SW480 (cell line): ENCODE results near the gene ZNF322.

ENCODE experiments used
- DNase-seq: peaks from one replicate; pipeline ENCODE4 v3.0.0-alpha.2; 2016; ENCODE audit warnings: low spot score

ZNF322 gene

DNA sequence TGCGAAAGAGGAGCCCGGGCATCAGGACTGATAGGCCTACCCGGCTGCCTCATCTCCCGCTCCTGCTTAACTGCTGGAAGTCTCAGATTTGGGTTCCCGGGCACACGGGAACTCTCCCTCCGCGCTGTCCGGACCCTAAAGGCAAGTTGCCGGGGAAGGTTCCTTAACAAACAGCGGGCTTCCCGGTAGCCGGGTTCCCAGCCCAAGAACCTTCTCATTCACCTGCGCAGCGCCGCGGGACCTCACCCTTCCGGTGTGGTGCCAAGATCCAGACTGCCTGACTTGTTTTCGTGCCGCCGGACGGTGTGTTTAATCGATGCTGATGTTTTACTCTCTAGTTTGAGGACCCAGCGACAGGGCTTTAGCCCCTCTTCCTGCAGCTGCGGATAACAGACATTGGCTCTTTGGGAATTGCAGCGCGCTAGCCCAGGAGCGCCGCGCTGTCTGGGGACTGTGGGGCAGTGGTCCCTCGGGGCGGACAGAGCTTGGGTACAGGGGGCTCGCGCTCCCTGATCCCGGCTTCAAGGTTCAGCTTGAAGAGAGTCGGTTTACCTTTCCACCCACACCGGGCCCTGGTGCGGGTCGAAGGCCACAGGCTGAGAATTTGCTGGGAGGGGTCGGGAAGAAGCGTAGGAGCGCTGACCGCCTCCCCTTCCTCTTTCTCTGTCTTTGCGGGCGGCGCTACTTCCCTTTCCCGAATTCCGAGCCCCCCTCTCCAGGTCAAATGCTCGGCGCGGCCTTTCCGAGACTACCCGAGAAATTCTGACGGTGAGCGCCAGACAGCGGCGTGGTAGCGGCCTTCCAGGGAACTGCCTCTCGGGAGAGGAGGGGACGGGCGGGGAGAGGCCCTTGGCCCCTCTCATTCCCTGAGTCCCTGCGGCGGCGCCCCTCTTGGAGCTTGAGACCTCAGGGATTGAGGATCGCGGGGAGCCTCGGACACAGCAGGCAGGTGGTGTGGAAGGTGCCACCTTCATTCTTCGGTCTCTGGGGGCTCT is 45.6 kb downstream of the ZNF322 start:
- no peak for DNase-seq

DNA sequence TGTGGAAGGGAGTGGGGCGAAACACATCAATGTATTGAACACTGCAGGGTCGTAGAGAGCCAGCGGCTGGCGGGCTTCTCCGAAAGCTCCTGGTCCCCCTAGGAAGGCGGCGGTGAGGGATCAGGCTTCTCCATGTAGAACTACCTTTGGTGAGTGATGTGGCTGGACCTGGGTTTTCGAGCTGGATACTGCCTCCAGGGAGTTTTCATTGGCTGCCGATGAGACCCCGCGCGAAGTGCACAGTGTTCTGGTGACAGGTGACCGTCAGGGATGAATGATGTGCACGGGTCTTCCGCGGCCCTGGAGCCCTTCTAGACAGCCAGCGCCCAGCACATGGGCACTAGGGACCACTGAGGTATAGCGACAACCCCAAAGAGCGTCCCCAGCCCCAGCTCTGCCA is 46.3 kb downstream of the ZNF322 start:
- DNase-seq = no peak

DNA sequence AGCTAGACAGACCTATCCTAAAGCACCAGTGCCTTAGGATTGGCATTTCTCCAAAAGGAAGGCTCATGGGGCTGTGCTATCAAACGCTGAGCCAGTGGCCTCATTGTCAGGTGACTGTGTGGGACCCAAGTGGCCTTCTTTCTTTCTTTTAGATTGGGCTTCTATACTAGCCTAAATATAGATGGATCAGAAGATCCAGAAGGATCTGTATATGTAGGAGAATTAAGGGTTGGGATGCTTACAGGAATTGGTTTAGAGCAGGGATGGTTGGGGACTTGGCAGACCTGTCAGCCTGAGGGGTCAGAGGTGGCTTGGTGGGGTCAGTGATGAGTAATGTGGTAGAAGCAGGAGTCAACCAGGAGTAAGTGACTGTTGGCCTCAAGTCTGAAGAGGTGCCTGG is 47.9 kb downstream of the ZNF322 start:
- no peak for DNase-seq

DNA sequence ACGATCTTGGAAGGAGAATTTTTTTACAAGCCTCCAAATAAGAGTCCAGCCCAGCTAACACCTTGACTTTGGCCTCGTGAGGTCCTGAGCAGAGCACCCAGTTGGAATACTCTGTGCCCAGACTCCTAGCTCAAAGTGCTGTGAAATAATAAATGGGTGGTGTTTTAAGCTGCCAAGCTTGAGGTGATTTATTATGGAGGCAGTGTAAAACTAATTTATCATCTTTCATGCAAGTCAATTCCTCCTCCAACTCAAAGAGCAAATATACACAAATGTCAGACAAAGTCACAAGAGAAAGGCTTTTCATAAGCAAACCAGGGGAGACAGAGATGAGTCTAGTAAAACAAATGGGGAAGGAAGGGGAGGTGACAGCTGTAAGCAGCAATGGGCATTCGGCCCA is 50.1 kb downstream of the ZNF322 start:
- no peak for DNase-seq

DNA sequence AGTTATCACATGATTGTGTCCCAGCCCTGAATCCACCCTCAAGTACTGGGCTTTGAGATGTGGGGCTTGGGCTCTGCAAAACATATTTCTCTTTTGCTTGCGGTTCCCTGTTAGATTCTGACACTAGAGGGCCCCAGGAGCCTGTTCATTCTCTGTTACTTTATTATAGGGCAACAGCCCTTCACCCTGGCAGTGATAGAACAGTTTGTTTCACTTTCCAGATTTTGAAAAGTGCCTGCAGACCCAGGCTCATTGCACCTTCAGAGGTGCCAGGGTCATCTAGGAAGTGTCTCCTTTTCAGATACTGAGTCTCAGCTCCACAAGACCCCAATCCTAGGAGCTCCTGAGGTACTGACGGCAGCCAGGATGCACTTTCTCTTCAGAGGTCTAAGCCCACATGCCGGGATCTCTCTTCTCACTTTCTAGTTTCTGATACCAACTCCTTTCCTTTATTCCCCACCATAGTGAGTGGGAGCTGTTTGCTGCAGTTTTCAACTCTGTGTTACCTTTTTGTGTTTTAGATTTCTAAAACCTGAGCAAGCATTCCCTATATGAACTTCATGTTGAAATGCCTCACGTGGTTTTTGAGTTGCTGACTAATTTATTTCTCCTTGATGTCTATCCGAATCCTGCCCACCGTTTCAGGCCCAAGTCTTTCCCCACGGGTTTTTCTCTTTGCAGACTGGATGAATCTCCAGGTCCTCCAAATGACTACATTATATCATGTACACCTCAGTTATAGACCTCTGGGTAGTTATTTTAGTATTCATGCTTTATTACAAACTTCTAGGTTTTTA is 51.9 kb downstream of the ZNF322 start:
- DNase-seq = peak; percentile 69

DNA sequence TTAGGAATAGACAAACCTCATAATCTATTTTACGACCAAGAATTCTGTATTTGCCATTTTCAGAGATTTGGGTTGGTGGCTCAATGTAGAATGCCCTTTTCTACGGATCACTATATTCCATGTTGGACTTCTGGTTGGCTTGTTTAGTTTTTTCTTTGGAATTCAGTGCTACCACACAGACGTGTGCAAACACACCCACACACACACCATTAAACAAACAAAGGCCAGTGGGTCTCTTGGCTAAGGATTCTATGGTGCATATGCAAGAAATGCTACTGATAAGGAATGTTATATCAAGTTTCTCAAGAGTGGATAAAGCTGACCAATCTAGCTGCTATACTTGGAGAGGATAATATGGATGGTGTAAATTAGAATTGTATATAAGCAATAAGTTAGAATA is 54.7 kb downstream of the ZNF322 start:
- DNase-seq = no peak

DNA sequence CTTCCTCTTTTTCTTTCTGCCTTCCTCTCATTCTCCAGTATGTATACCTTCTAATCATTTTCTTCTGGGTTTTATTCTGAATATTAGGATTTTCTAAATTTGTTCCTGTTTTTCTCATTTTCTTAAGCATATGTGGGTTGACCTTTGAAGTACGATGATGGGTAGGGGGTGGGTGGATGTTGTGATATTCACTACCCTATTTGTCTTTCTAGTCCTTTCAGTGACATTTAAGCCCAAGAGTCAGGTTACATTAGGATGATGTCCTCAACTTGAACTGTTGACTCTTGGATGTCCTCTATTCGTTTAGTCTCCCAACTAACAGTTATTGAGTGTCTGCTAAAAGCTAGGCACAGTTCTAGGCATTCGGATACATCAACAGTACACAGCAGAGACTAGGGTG is 55.5 kb downstream of the ZNF322 start:
- no peak for DNase-seq

DNA sequence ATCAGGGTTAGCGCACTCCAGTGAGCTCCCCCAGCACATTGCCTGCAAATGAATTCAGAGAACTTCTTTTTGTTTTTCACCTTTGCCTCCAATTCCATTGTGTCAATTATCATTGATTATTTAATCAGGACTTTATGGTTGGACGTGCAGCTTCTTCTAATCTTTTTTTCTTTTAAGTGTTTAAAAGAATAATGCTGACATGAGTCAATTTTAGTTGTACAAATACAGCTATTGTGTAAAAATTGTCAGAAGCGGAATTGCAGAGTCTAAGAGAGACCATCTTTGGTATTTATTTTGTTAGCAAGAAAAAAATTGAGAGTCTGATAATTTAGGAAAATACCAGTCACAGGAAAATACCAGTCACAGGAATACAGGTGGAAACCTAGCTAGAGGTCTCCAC is 57.3 kb downstream of the ZNF322 start:
- no peak for DNase-seq

DNA sequence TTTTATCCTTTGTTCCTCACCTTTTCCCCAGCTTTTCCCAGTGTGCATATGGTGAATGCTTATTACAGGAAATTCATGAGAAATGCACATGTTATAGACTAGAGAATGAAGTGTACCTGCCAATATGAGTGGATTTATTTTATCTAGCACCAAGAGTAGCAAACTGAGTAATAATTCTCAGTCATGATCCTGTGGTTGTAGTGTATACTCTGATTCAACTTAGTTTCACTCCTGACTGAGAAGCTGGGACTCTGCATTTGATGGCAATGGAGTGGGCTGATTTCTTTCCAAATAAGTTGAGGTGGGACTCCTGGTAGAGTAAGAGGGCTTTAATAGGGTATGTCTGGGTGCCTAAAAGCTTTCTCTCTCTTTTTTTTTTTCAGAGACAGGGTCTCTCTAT is 58.8 kb downstream of the ZNF322 start:
- DNase-seq = no peak

DNA sequence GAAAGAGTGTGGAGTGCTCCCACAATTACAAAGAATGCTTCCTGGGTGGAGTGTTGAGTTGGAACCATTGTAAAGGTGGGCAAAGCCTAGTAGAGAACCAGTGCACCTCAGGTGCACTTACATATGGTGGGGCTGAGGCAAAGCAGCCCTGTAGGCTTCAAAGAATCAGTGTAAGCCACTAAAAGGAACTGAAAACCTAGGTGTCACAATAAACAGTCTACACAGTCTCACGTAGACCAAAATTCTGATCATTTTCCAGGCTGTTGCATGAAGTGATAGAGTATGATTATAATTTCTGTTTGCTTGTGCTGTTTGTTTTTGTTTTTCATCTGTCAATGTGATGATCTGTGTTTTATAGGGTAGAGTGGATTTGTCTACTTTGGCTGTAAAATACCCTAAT is 60.0 kb downstream of the ZNF322 start:
- DNase-seq = no peak

DNA sequence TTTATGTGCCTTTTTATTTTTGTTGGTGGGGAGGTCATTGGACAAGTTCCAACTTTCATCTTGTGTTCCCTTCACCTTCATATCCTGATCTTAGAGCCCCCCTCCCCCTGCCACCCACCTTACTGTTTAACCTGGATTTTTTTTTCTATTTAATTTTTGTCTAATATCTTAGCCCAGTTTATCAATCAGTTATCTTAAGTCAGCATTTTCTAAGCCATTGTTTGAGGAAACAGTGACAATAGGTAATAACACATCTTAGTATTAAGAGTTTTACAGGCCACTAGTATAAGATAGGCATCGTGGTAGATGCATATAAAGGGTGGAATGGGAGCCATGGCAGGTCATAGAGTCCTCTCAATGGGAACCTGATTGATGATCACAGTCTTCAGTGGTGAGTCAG is 60.4 kb downstream of the ZNF322 start:
- no peak for DNase-seq

DNA sequence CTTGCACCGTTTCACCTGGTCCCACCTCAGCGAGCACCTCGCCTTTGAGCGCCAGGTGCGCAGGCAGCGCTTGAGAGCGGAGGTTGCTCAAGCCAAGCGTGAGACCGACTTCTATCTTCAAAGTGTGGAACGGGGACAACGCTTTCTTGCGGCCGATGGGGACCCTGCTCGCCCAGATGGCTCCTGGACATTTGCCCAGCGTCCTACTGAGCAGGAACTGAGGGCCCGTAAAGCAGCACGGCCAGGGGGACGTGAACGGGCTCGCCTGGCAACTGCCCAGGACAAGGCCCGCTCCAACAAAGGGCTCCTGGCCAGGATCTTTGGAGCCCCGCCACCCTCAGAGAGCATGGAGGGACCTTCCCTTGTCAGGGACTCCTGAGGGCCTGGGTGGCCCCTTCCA is 61.3 kb downstream of the ZNF322 start:
- no peak for DNase-seq

DNA sequence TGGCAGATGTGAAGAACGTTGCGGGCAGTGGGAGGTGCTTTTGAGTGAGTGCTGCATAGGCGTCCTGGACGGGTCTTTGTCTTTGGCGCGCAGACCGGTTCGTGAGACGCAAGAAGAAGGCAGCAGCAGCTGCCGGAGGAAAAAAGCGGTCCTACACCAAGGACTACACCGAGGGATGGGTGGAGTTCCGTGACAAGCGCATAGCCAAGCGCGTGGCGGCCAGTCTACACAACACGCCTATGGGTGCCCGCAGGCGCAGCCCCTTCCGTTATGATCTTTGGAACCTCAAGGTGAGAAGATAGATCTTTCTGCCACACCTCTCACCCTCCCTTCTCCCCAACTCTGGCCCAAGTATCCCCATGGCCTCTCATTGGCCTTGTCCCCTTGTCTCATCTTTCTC is 61.7 kb downstream of the ZNF322 start:
- no peak for DNase-seq

DNA sequence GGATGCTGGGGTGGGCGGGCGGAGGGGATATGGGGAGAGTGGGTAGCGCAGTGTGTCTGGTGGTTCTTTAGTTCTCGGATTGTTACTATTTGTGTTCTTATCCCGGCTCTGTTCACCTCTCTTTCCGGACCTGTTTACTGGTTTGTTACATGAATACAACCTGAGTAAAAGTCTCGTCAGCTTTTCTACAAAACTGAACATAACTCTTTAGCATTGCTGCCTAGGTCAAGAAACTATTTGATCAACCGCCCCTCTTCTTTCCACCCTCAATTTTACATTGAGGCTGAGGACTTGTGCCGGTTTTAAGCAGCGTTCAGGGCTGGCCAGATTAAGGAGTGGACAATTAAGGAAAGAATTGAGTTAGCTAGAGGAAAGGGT is 62.2 kb downstream of the ZNF322 start:
- no peak for DNase-seq

DNA sequence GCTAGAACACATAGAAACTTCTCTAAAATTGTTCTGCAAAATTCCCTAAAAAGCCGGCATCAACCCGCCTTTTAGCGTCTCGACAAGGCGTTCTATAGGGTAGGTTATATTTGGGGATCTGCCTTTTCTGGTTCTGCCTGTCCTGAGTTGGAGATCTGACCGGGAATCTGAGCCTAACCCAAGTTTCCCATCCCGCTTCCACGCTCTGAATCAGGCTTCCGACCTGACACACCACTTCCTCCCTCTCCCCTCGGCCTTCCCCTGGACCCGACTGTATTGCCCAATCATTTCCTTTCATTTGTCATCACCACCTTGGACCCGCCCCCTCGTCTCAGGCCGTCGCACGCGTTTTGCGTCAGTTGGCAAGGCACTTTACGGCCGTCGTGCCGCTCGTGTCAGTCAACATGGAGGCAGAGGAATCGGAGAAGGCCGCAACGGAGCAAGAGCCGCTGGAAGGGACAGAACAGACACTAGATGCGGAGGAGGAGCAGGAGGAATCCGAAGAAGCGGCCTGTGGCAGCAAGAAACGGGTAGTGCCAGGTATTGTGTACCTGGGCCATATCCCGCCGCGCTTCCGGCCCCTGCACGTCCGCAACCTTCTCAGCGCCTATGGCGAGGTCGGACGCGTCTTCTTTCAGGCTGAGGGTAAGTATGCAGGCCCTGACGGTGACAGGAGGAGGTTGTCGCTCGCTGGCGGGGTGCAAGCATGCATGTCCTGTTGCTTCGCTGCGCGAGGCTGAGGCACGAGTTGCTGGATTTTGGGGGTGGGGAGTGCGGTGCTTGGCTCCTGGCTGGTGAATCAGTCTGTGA is 62.8 kb downstream of the ZNF322 start, which contains the start of gene ABT1:
Gene ABT1 (plus strand): TSS at position 375 of the 810 bp plus-strand sequence. CDS start 30 bp downstream, at position 405.
- DNase-seq = peak; percentile 96

DNA sequence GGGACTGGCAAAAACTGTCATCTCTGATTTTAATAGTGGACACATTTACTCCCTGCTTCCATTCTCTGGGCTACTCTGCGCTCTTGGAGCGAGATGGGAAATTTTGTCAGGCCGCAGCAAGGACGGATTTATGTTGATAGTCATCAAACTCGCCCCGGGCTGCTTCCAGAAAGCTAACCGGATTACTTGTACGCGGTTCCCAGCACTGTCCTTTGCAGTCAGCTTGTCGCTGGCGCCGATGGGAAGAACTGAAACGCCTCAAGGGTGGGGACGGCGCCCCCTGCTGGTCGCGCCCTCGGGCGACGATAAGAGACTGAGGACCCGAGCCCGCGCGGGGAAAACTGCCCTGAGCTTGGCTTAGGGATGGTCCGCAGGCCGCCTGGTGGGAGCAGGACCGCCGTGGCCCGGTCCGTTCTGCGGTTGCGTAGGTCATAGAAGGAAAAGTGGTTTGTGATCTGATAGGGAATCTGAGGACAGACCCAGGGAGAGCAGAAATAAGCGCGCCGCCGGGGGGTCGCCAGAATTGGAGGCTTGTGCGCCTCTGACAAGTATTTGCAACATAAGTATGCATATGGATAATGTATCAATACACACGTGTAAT is 63.8 kb downstream of the ZNF322 start:
- peak; percentile 83 for DNase-seq

DNA sequence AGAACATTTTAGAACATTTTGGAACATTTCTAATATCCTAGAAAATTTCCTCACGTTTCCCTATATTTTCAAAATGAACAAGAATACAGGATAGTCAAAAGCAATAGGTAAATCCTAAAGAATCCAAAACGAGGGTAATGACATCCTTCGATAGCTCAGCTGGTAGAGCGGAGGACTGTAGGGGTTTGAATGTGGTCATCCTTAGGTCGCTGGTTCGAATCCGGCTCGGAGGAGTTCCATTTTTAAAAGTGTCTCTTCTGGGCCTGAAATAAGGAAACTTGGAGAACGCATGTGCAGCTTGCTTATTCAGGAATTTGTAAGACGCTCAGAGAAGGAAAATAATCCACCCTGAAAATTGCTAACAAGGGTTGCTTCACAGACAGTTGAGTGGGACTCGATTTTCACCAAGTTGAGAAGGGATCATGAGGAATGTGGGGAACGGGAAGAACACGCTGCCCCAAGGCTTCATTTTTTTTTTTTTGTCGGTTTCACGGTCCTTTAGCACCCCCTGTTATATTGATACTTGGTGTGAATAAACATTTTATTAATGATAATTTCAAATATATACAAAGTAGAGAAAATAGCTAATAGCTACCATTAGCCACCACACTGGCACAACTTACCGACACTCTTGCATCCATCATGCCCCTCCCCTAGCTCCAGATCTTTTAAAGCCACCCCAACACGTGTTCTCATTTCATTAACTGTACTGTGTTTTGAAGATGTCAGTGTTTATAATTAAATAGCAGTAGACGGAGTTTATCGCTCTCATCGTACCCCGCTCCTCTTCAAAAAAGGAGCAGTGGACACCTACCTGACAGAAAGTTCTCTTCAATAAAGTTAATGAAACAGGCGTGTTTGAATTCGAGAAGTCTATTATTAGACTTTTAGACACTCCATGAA is 64.6 kb downstream of the ZNF322 start:
- DNase-seq = no peak

DNA sequence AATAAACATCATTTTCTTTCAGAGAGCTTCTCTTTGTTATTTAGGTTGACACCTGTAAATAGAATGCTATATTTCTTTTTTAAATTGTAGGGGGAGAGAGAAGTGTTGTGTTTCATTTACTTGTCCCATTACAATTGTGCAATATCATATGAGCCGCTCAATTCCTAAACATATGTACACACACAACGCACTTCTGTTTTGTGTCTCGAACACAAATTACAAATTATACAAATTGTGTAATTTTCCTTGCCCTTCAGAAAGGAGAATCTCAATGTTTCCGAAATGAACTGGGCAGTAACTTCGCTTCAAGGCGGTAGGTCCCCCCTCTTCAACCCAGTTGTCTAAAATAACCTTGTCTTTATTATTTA is 65.4 kb downstream of the ZNF322 start:
- no peak for DNase-seq

DNA sequence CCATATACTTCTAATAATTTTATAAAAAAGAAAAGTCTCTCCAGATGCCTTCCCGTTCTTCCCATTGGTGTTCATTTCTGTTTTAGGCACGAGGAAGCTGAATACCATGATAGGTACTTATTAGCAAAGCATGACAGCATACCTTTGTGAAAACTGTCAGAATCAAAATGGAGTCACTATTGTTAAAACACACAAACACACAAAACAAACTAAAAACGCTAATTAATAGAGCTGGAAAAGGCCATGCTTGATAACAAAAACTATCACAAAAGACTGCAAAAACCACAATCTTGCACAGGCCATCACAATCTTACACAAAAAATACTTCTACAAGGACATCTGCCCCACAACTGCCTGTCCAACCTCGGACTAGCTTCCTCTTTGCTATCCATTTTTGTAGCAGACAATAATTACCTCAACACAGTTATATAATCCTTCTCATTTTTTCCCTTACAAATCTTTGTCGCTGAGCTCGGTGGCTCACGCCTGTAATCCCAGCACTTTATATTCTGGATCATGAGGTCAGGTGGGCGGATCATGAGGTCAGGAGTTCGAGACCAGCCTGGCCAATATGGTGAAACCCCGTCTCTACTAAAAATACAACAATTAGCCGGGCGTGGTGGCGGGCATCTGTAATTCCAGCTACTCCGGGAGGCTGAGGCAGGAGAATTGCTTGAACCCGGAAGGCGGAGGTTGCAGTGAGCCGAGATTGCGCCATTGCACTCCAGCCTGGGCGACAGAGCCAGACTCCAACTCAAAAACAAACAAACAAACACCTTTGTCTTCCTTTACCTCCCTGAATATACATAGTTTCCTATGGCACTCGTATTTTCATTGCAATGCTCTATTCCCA is 66.0 kb downstream of the ZNF322 start:
- DNase-seq = no peak

DNA sequence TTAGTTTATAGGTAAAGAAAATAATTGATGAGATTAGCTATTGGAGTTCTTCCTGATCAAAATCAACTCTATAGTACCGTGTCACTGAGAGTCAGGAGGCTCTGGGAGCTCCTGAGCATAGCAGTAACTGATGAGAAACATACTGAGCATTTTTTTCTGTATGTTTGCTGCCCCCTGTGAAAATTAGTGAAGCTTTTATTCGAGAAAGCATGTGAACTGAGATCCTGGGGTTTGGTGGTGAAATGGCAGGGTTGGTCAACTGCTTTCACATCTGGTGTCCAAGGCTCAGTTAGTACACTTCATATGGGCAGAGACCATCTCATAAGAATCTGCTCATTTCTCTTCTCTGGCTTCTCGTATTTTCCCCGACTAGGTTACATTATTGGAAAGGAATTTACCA is 66.9 kb downstream of the ZNF322 start:
- DNase-seq = no peak
